SU-DHL-6 (cell line): ENCODE results near the gene EYA2.

Experiments used
- CTCF ChIP-seq: fragments of 200-600 bp; sonication (generic); IDR thresholded peaks from one replicate; pipeline ENCODE4 v1.5.1; 2017; ENCODE audit warnings: antibody characterized with exemption, mild to moderate bottlenecking, low read length, moderate library complexity; ENCODE audit not compliant: insufficient read depth, poor library complexity, severe bottlenecking
- EZH2phosphoT487 ChIP-seq: fragments of 200-600 bp; sonication (generic), shearing (Covaris generic); conservative IDR thresholded peaks from 2 replicates; pipeline ENCODE4 v1.6.1; 2018; ENCODE audit warnings: mild to moderate bottlenecking, antibody characterized with exemption, low read length, moderate library complexity, mixed read lengths

- no peak for TF ChIP-seq CTCF
- no peak for TF ChIP-seq EZH2phosphoT487
Measured at GRCh38 chr20:46850896-46851295, 43.7 kb upstream of the EYA2 start.
